ENCODE results near the gene TRPV4.

TRPV4 gene

DNA sequence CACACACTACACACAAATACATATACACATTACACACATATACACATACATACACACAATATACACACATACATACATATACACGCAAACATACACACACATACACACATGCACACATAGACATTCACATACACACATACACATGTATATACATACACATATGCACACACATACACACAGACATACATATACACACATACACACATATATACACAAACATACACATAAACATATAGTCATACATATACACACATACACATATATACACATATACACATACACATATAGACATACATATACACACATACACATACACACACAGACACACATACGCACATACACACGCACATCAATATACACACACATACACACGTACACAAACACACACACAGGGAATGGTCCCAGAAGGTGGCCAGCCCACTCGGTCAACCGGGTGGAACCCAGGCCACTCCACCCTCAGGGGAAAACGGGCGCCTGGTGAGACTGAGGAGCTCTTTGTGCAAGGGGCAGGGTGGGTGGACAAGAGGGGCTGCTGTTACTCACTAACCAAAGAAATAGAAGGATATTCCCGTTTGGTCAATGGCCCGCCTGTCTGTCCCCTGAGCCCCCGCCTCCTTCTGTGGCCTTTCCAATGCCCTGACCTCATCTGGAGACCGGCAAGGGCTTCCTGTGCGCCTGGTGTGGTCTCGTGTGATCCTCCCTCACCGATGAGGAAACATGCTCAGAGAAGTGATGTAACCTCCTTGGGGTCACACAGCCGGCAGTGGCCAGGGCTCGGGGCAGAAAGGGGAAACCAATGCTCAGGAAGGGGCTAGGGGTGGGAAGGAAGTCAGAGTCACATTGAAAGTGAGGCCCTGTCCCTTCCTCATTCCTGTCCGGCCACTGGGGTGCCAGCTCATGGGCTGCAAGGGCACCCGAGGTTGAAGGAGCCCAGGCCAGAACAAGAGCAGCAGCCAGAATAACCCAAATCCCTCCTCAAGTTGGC is 5.3 kb downstream of the TRPV4 start:
- no peak for DNase-seq

DNA sequence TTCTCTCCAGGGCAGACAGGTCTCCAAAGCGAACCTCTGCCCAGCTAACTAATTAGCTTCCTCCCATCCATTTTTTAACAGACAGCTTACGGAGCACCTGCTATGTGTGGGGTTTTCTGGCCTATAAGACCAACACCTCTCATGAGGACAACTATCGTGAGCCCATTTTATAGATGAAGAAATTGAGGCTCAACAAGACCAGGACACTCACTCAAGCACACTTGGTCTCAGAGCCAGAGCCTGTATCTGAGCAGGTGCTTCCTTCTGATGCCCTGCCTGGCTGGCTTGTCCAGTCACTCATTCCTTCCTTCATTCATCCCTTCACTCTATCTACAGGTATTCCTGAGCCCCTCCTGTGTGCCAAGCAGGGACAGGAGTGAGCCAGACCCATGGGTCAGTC is 6.1 kb downstream of the TRPV4 start:
- DNase-seq, result no peak

DNA sequence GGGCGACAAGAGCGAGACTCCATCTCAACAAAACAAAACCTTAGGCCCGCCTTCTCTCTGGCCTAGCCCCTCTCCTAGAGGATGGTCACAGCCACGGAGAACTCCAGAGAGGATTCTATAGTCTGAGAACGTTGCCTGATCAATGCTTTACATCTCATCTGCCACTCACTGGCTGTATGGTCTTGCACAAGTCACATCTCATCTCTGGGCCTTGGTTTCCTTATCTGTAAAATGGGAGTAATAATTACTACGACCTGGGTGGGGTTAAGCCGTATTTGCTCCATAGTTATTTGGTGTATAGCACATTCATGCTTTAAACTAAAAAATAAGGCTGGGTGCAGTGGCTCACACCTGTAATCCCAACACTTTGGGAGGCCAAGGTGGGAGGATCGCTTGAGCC is 8.5 kb downstream of the TRPV4 start:
- DNase-seq, result no peak

DNA sequence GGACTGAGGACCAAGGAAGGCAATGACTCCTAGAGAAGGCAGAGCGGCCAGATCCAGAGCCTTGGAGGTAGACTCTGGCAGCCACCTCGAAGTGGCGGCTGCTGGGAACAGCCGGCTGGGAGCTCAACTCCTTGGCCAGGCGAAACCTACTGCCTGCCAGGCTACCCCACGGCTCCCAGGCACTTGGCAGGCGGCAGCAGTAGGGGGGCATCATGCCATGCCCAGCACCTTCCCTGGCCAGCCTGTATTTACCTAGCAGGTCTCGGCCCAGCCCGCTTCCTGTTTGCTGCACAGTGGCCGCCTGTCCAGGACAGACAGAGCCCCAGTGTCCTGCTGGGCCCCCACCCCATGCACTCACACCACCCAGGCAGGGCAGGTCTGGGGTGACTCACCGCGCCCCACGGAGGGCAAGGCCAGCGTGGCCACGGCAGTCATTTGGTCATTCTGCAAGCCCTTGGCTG is 10.2 kb downstream of the TRPV4 start:
- no peak for DNase-seq

DNA sequence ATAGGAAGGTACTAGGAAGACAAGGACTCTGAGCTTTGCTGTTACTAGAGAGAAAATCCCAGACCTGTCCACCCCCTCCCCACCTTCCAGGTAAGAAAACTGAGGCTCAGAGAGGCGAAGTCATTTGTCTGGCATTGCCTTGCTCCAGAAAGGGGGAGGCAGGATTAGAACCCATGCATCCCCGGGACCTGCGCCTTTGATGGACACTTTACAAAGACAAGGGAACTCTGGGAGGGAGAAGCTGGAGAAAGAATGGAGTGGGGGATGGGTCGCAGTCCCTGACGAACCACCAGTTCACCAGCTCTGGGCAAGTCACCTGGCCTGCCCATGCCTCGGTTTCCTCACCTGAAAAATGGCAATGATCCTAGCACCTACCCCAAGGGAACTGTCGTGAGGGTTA is 10.8 kb downstream of the TRPV4 start:
- DNase-seq, result no peak

DNA sequence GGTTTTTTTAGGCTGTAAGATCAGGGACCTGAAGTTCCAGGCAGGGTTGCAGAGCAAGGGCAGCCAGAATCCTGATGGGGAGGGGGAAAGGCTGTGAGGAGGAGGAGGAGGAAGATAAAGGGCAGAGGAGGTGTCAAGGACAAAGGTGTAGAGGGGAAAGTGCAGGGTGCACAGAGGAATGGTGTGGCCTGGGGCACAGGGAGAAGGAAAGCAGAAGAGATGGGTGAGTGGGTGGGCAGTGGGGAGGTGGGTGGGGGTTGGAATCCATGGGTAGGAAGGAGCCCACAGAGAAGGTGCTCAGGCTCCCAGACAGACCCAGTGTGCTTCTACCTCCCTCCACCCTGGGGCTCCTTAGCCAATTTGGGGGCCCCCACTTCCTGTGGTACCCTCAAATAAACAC is 11.2 kb downstream of the TRPV4 start:
- no peak for DNase-seq

DNA sequence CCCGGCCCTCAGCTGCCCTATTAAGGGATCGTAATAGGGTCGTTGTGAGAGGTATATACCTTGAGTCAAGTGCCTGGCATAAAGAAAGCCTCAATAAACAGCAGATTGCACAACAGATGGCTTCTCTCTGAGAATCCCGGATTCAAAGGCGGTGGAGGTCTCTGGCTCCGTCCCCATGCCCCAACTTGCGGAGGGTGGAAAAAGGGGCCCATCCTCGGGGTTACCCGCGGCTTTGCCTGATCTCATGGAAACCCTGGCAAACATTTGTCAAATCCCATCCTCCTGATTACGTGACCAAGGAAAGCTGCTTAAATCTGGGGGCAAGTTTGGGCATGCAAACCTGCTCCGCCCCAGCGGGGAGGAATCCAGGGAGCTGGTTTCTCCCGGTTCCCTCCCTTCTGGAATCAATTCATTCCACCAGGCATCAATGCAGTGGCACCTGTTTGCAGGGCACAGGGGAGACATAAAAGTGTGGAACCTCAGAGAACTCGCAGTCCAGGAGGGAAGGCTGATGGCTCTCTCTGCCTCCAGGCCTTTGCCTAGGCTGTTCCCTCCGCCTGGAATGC is 12.3 kb downstream of the TRPV4 start:
- no peak for DNase-seq

DNA sequence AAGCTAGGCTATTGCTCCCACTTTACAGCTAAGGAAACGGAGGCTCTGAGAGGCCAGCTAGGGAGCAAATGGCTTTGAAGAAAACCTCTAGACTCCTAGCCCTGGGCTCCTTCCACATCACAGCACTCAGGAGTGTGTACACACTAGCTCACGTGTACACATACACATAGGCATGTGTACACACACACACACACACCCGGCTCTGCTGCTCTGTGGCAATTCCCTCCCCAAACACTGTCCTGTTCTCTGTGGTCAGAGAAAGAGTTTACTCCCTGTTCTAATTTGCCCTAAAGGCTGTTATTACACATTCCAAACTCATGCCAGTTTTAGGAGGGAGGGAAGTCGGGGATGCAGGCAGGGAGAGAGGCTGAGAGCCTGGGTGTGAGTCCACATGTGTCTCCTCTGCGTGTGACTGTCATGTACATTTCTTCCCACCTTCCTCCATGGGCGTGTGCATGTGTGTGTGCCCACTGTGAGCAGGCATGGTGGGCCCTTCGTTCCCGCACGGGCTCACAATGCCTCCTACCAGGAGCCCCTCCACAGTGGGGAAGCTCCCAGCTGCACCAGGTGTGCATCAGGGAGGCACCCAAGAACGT is 14.2 kb downstream of the TRPV4 start:
- DNase-seq, result no peak

DNA sequence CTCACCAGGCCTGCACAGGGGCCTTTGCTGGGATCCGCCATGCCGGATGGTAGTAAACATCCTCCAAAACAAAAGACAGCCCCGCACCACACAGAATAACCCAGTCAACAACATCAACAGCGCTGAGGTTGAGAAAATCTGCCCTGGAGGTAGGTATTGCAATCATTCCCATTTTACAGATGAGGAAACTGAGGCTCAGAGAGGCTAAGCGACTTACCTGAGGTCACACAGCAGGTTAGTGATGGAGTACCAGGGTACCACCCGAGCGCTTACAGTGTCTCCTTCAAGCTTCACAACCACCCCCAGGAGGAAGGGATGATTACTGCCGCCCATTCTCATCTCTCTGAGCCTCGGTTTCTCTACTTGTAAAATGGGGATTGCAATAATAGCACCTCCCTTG is 14.9 kb downstream of the TRPV4 start:
- no peak for DNase-seq

DNA sequence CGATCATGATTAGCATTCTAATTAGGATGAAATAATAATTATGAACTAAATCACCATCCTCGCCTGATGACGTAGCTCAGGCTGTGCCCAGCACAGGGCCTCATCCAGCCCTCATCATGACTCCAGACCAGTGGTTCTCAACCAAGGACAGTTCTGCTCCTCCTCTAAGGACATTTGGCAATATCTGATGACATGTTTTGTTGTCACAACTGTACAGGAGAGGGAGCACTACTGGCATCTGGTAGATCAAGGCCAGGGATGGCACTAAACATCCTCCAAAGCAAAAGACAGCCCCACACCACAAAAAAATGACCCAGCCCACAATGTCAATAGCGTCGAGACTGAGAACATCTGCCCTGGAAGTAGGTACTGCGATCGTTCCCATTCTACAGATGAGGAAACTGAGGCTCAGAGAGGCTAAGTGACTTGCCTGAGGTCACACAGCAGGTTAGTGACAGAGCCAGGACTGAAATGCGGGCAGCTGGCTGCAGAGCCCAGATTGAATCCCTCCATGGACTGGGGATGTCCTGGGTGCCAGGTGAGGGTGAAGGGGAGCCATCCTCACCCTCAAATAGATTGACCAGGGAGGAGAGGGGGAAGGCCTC is 15.5 kb downstream of the TRPV4 start:
- DNase-seq, result no peak

DNA sequence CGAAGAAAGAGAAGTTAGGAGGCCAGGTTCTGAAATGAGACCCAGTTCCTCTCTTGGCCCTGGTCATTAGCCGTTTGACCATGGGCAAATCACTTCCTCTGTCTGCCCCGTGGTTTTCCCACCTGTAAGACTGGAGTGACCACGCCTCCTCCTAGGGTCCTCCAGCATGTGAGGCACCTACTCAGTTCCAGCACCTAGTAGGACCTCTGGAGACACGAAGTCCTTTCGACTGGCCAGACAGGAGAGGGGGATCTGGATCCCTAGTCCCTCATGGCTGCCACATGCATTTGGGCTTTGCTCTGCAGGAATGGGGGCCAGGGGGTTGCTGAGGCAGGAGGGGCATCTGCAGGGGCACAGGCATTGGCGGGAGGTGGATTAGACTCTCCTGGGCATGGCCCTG is 16.3 kb downstream of the TRPV4 start:
- no peak for DNase-seq

DNA sequence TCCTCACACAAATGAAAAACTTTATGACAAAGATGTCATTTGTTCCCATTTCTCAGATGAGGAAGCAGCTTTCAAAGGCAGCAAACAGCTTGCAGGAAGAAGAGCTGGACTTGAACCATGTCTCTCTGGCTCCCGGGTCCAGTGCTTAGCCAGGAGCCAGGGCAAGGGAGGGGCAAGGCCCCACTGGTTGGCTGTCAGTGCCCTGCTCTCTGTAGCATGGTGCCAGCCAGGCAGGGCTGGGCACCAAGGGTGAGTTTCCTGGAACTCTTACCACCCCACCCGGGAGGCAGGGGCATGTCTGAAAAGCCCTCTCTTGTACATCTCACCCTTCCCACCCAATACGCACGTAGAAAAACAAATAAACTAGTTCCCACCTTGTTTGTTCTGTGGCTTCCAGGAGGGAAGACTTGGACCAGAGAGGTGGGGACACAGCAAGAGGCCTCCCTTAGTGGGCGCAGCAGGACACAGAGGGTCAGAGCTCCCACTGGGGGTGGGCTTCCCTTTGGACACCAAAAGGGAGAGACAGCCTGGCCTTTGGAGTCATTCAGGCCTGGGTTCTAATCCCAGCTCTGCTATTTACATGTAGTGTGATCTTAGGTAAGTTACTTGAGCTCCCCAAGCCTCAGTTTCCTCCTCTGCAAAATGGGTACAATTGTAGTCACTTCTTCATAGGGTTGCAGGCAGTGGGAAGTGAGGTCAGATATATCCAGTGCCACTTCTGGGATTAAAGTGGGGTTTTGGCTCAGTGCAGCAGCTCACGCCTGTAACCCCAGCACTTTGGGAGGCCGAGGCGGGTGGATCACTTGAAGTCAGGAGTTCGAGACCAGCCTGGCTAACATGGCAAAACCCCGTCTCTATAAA is 17.2 kb downstream of the TRPV4 start:
- no peak for DNase-seq

DNA sequence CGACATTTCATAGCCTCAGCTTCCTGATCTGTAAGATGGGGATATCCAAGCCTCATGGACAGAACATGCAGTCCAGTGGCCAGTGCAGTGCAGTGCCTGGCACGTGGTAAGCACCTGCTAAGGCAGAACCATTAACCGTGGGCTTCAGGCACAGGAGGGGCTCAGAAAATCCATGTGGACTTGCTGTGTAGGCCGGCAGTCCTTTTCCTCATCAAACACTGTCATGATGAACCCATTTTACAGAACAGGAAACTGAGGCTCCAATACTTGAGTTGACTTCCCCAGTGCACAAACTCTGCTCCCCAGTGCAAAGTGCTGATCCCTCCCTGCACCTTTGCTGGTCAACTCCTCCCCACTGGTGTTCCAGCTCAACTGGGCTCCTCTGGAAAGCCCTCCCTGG is 18.0 kb downstream of the TRPV4 start:
- no peak for DNase-seq

DNA sequence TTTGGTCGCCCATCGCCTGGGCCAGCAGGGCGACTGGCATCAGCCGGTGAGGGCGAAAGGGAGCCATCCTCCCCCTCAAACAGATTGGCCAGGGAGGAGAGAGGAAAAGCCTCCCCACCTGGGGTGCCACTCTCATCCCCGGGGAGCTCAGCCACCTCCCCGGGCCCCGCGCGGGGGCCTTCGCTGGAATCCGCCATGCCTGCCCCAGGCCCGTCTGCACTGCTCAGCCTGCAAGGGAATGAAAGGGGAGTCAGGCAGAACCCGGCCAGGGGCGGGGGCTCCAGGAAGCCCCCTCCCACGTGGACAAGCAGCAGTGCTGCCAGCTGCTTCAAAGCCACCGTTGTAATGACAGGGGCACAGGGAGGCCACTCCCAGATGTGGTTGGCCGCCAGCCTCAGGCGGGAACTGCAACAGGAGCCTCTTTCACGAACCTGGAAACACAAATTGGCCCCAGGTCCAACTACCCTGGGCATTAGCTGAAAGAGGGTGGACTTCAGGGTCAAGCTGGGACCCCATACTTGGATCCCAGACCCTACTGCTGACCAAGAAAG is 18.5 kb downstream of the TRPV4 start:
- no peak for DNase-seq

DNA sequence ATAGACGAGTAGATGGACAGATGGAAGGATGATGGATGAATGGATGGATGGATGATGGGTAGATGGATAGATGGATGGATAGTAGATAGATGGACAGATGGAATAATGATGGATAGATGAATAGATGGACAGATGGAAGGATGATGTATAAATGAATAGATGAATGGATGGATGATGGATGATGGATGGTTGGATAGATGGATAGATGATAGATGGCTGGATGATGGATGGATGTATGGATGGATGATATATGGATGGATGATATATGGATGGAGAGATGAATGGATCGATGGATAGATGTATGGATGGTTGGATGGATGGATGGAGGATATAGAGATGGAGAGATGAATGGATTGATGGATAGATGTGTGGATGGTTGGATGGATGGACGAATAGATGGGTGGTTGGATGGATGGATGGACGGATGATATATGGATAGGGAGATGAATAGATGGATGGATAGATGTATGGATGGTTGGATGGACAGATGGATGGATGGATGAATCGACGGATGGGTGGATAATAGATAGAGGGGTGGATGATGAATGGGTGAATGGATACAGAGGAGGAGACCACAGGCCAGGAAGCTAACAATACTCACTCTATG is 19.3 kb downstream of the TRPV4 start:
- DNase-seq, result no peak

DNA sequence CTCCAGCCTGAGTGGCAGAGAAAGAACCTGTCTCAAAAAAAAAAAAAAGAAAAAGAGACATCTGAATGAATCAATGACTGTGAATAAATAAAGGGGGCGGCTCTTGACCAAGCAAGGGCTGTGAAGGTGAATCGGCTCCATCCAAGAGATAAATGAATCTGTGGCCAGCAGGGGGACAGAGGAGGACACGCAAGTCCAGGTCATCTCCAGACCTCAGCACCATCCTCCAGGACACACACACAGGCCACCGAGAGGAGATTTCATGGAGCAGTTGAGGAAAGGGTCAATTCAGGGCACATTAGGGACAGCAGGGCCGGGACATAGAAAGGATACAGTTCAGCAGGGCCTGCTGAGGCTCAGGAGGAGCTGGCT is 21.6 kb downstream of the TRPV4 start:
- no peak for DNase-seq

DNA sequence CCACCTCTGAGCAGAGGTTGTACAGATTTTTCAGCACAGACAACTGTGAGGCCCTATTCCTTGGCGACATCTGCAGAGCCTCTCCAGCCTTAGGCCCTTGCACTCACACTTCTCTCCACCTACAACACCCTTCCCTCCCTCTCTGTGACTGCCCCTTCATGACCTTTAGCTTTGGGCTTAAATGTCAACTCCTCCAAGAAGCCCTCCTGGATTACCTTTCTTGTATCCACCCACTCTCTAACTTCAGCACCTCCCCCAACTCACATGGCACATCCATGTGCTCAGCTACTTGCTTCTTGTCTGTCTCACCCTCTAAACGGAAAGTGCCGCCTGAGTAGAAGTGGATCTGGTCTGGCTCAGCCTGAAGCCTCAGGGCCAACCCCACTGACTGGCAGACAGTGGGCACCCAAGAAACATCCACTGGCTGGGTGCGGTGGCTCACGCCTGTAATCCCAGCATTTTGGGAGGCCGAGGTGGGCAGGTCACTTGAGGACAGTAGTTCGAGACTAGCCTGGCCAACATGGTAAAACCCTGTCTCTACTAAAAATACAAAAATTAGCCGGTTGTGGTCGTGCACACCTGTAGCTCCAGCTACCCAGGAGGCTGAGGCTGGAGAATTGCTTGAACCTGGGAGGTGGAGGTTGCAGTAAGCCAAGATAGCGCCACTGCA is 22.1 kb downstream of the TRPV4 start:
- DNase-seq, result no peak

DNA sequence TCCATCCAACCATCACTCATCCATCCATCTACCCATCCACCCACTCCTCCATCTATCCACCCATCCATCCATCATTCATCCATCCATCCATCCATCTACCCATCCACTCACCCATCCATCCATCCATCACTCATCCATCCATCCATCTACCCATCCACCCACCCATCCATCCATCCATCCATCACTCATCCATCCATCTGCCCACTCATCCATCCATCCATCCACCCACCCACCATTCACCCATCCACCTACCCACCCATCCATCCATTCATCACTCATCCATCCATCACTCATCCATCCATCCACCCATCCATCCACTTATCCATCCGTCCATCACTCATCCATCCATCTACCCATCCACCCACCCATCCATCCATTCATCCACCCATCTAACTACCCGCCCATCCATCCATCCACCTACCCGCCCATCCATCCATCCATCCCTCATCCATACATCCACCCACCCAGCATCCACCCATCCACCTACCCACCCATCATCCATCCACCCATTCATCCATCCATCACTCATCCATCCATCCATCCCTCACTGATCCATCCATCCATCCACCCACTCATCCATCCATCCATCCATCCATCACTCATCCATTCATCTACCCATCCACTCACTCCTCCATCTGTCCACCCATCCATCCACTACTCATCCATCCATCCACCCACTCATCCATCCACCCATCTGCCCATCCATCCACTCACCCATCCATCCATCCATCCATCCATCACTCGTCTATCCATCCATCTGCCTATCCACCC is 24.1 kb downstream of the TRPV4 start:
- DNase-seq, result no peak

DNA sequence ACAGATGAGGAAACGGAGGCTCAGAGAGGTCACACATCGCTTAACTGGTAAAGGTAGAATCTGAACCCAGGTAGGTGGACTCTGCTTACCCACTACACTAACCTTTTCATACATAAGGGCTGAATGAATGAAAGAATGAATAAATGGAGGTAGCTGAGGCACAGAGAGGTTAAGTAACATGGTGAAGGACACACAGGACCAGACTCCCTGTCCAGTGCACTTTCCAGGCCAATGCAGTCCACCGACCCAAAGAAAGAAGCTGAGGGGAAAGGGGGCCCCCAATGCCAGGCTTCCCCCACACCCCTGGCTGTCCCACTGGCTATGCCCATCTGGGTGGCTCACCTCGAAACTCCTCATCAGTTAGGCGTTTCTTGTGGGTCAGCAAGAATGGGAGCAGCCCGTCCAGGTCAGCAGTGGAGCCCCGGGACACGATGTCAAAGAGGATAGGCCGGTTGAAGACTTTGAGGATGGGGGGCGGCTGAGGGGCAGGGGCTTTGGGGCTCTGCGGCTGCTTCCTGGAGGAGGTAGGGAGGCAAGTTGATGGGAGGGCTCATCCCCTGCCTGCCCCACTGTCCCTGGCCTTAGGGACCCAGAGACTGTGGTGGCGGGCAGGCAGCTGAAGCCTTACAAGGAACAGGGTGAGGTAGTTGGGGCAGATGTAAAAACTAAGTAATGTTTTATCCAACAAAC is 25.1 kb downstream of the TRPV4 start:
- no peak for DNase-seq
